BLaER1 treated with 17β-estradiol and CSF1 and Interleukin-3, amounts not matched to agents 10 nM and 100 nM (cell line): Measurements from ENCODE around the gene BDNF.

ENCODE experiments used
- H3K27ac ChIP-seq, 11 experiments: shearing (Covaris generic); formaldehyde crosslinking; 2 replicates each; pipeline ENCODE4 v1.8.1; 2022
- H3K27me3 ChIP-seq, 11 experiments: shearing (Covaris generic); formaldehyde crosslinking; 2 replicates each; pipeline ENCODE4 v1.8.1; 2022
- H3K36me3 ChIP-seq, 11 experiments: shearing (Covaris generic); formaldehyde crosslinking; 2 replicates each; pipeline ENCODE4 v1.8.1; 2022
- H3K4me1 ChIP-seq, 10 experiments: shearing (Covaris generic); formaldehyde crosslinking; 2 replicates each; pipeline ENCODE4 v1.8.1; 2022
- H3K4me2 ChIP-seq, 11 experiments: shearing (Covaris generic); formaldehyde crosslinking; 2 replicates each; pipeline ENCODE4 v1.8.1; 2022
- H3K4me3 ChIP-seq, 10 experiments: shearing (Covaris generic); formaldehyde crosslinking; 2 replicates each; pipeline ENCODE4 v1.8.1; 2022
- H3K9ac ChIP-seq, 11 experiments: shearing (Covaris generic); formaldehyde crosslinking; 2 replicates each; pipeline ENCODE4 v1.8.1; 2022
- H3K9me3 ChIP-seq, 11 experiments: shearing (Covaris generic); formaldehyde crosslinking; replicated peaks in 1 of 11; 2 replicates each; pipeline ENCODE4 v1.8.1; 2022
- H4K20me1 ChIP-seq, 11 experiments: shearing (Covaris generic); formaldehyde crosslinking; 2 replicates each; pipeline ENCODE4 v1.8.1; 2022
- Cebpa-rat ChIP-seq, 11 experiments: shearing (Covaris generic); IDR thresholded peaks; 2 replicates each; pipeline ENCODE4 v1.8.1; 2022

BDNF gene

DNA sequence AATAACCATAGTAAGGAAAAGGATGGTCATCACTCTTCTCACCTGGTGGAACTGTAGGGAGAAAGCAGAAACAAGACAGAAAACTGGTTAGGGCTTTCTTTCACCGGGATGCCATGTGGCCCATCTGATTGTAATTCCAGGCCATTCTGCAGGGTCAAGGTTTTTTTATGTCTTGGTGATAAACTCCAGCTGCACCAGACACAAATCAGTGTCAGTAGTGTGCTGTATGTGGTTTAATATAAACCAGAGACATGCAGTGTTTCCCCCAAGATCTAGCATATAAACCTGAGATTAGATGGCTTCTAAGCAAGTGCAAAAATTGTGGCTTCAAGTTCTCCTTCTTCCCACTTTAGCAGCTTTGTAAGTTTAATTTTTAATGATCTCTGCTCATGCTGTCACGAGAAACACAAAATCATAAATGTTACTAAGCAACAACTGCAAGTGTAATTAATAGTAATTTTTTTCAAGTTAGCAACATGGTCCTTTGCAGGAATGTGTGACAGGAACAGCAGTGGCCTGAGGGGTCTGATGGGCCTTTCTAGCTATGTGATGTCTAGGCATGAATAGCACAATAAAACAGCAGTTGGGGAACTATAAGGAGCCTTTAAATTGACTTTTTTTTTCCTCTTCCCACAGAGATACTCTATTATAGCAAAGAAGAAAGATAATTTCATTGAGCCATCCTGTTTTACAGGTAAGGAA, 41.6 kb downstream of the BDNF start:
- no peak overlapping the region for H3K4me2 ChIP-seq
- H3K4me1 ChIP-seq: no peaks in the 10 kb centered on the region; a peak in 1 of 20 replicates
- TF ChIP-seq Cebpa-rat (IDR thresholded peaks at IDR 0.05): no peak
- no peak overlapping the region for H3K27ac ChIP-seq
- H4K20me1 ChIP-seq: no peaks in the 10 kb centered on the region
- H3K9ac ChIP-seq: no peak overlapping the region
- no peak overlapping the region for H3K4me3 ChIP-seq
- H3K27me3 ChIP-seq: no peaks in the 10 kb centered on the region
- H3K9me3 ChIP-seq: no peaks in the 10 kb centered on the region
- no peaks in the 10 kb centered on the region for H3K36me3 ChIP-seq

GRCh38 chr11:27656806-27657483, 43.3 kb downstream of the BDNF start:
- H3K4me1 ChIP-seq: no peaks in the 10 kb centered on the region; a peak in 1 of 20 replicates
- no peaks in the 10 kb centered on the region for H3K27me3 ChIP-seq
- H3K9me3 ChIP-seq: no peaks in the 10 kb centered on the region
- H3K36me3 ChIP-seq: no peaks in the 10 kb centered on the region
- no peak overlapping the region for H3K9ac ChIP-seq
- no peak overlapping the region for H3K4me2 ChIP-seq
- no peak overlapping the region for H3K27ac ChIP-seq
- H4K20me1 ChIP-seq: no peaks in the 10 kb centered on the region
- H3K4me3 ChIP-seq: no peak overlapping the region
- no peak for TF ChIP-seq Cebpa-rat (IDR thresholded peaks at IDR 0.05)

DNA sequence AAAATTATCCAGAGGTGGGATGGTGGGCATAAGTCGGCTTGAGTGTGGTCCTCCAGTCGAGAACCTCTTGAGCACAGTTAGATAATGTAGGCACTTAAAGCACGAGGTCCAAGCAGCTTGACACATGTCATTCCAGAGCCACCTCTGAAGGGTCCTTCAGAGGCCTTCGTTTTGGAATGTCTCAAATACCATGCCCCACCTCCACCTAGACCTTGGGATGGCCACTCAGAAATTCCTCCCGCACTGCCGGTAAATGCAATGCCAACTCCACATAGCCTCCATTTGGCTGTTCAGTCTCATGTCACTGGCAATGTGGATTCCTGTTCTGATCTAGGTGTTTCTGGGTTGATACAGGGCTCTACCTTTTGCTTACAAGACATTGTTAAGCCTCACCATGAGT, 43.9 kb downstream of the BDNF start:
- Histone ChIP-seq H3K4me1 (no peaks in the 10 kb centered on the region; a peak in 1 of 20 replicates), H3K9ac (no peak overlapping the region), H3K4me2 (no peak overlapping the region), H3K36me3 (no peaks in the 10 kb centered on the region), H3K4me3 (no peak overlapping the region), H3K9me3 (no peaks in the 10 kb centered on the region), H3K27ac (no peak overlapping the region), H4K20me1 (no peaks in the 10 kb centered on the region), H3K27me3 (no peaks in the 10 kb centered on the region)
- no peak for TF ChIP-seq Cebpa-rat (IDR thresholded peaks at IDR 0.05)

GRCh38 chr11:27653990-27654758, 46.1 kb downstream of the BDNF start:
- no peak for TF ChIP-seq Cebpa-rat (IDR thresholded peaks at IDR 0.05)
- Histone ChIP-seq H3K4me2 (no peak overlapping the region), H3K4me3 (no peak overlapping the region), H3K4me1 (no peaks in the 10 kb centered on the region), H3K9ac (no peak overlapping the region), H4K20me1 (no peaks in the 10 kb centered on the region), H3K36me3 (no peaks in the 10 kb centered on the region), H3K27ac (no peak overlapping the region), H3K9me3 (no peaks in the 10 kb centered on the region), H3K27me3 (no peaks in the 10 kb centered on the region)

DNA sequence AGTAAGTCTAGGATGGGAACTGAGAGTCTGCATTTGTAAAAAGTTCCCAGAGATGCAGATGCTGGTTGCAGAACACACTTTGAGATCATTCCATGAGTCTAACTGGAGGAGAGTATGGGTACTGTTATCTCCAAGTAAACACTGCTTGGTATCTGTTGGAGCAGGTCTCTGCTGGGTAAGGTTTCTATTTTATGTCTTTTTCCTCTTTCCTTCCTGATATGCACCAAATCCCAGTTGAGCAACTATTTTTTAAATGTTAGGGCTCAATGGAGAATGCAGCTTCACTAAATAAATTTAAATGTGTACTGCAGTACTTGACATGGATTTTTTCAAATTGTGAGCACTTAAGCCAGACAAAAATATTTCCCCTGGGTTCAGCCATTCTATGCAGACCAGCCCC, 48.5 kb downstream of the BDNF start:
- TF ChIP-seq Cebpa-rat (IDR thresholded peaks at IDR 0.05): no peak
- Histone ChIP-seq H3K36me3 (no peaks in the 10 kb centered on the region), H3K9me3 (no peaks in the 10 kb centered on the region), H3K27me3 (no peaks in the 10 kb centered on the region), H4K20me1 (no peaks in the 10 kb centered on the region; a peak in 1 of 22 replicates), H3K4me1 (no peaks in the 10 kb centered on the region), H3K9ac (no peak overlapping the region), H3K27ac (no peak overlapping the region), H3K4me3 (no peak overlapping the region), H3K4me2 (no peak overlapping the region)

DNA sequence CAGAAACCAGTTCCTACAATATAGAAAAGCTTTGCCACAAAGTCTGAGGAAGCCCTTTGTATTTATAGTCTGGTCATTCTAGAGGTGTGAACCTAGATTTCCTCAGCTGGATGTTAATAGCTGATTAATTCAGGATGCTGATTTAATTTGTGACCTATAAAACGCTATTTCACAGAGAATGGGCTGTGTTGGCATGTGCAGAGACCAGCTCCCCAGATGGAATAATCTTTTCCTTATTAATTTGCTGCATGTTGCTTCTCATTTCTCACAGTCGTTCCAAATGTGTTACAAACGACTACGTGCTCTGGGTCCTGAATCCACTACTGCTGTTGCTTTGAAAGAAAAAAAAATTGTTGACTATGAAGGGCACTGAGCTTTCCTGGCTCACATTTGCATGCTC, 49.3 kb downstream of the BDNF start:
- no peak overlapping the region for H3K27ac ChIP-seq
- H3K4me2 ChIP-seq: no peak overlapping the region
- H3K27me3 ChIP-seq: no peaks in the 10 kb centered on the region
- no peak for TF ChIP-seq Cebpa-rat (IDR thresholded peaks at IDR 0.05)
- no peak overlapping the region for H3K4me3 ChIP-seq
- H3K4me1 ChIP-seq: no peaks in the 10 kb centered on the region
- no peaks in the 10 kb centered on the region; a peak in 1 of 22 replicates for H4K20me1 ChIP-seq
- no peak overlapping the region for H3K9ac ChIP-seq
- no peaks in the 10 kb centered on the region for H3K36me3 ChIP-seq
- H3K9me3 ChIP-seq: no peaks in the 10 kb centered on the region

GRCh38 chr11:27649800-27650199, 50.5 kb downstream of the BDNF start:
- H3K27me3 ChIP-seq: no peaks in the 10 kb centered on the region
- no peak overlapping the region for H3K4me3 ChIP-seq
- no peak for TF ChIP-seq Cebpa-rat (IDR thresholded peaks at IDR 0.05)
- no peaks in the 10 kb centered on the region for H3K36me3 ChIP-seq
- no peak overlapping the region for H3K9ac ChIP-seq
- no peaks in the 10 kb centered on the region; a peak in 1 of 22 replicates for H4K20me1 ChIP-seq
- H3K4me2 ChIP-seq: no peak overlapping the region
- no peak overlapping the region for H3K27ac ChIP-seq
- no peaks in the 10 kb centered on the region for H3K4me1 ChIP-seq
- H3K9me3 ChIP-seq: no peaks in the 10 kb centered on the region

DNA sequence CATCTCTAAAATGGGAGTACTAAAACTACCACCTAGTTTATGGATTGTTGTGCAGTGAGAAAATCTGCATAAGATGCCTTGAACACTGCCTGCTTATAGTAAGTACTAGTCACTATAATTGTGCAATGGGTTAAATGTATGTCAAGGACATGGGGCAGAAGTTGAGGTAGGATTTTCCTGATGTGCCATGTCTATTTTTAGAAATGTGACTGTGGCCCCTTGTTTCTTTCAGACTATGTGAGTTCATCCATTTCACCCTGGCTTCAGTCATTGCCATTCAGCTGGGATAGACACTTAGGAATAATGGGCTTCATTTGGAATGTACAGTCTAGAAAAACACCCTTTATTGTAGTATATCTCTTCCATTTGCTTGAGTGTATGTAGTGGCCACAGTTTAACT, 51.4 kb downstream of the BDNF start:
- Histone ChIP-seq H3K4me3 (no peak overlapping the region), H3K9me3 (no peaks in the 10 kb centered on the region), H3K4me2 (no peak overlapping the region), H4K20me1 (no peaks in the 10 kb centered on the region; a peak in 1 of 22 replicates), H3K36me3 (no peaks in the 10 kb centered on the region), H3K27ac (no peak overlapping the region), H3K9ac (no peak overlapping the region), H3K4me1 (no peaks in the 10 kb centered on the region), H3K27me3 (no peaks in the 10 kb centered on the region)
- no peak for TF ChIP-seq Cebpa-rat (IDR thresholded peaks at IDR 0.05)

GRCh38 chr11:27646051-27646818, 54.0 kb downstream of the BDNF start:
- Histone ChIP-seq H3K9me3 (no peaks in the 10 kb centered on the region), H3K27me3 (no peaks in the 10 kb centered on the region), H3K36me3 (no peaks in the 10 kb centered on the region), H3K9ac (no peak overlapping the region), H3K4me2 (no peak overlapping the region), H3K4me1 (no peaks in the 10 kb centered on the region), H3K4me3 (no peak overlapping the region), H3K27ac (no peak overlapping the region), H4K20me1 (no peaks in the 10 kb centered on the region; a peak in 1 of 22 replicates)
- no peak for TF ChIP-seq Cebpa-rat (IDR thresholded peaks at IDR 0.05)
